ENCODE measurements around the gene ABCG4. TPM values are rescaled to one million over a fixed set of nuclear protein-coding genes. Genes with fewer than 3 reads are reported as not detected.
"Not testable (repeated sequence)": the region's sequence is repeated elsewhere in the genome, so short reads cannot be mapped to it uniquely, and the experiment has no call there.

The ABCG4 gene
- total RNA-seq, 1 experiment from 2014 or later: 1.7 TPM

GRCh38 chr11:119144825-119145486 is 3.9 kb upstream of the ABCG4 start:
- in situ Hi-C loops (cut with HindIII; ENCODE audit: low sequenced_read_pairs): no loop called here

GRCh38 chr11:119145551-119145950 is 3.3 kb upstream of the ABCG4 start:
- in situ Hi-C loops (cut with HindIII; ENCODE audit: low sequenced_read_pairs): no loop called here
- DNase-seq (ENCODE audit: low spot score): no peak

More at GRCh38 chr11:119144825-119145486, 3.9 kb upstream of the ABCG4 start:
- peak; percentile 72 for DNase-seq (ENCODE audit: low spot score)

GRCh38 chr11:119147604-119148333 is 1.1 kb upstream of the ABCG4 start:
- in situ Hi-C loops (cut with HindIII; ENCODE audit: low sequenced_read_pairs): no loop called here
- DNase-seq (ENCODE audit: low spot score): peak; percentile 94

- no peak for DNase-seq (ENCODE audit: low spot score)
Measured at GRCh38 chr11:119148720-119149017, 183 bp upstream of the ABCG4 start.

GRCh38 chr11:119149786-119150275 is 979 bp downstream of the ABCG4 start:
- peak; percentile 23 for DNase-seq (ENCODE audit: low spot score)
- in situ Hi-C loops (cut with HindIII; ENCODE audit: low sequenced_read_pairs): no loop called here

More at GRCh38 chr11:119148720-119149017, 183 bp upstream of the ABCG4 start:
- in situ Hi-C loops (cut with HindIII; ENCODE audit: low sequenced_read_pairs): no loop called here

- DNase-seq (ENCODE audit: low spot score): no peak
- in situ Hi-C loops (cut with HindIII; ENCODE audit: low sequenced_read_pairs): no loop called here
Measured at GRCh38 chr11:119152043-119152442, 3.2 kb downstream of the ABCG4 start.

GRCh38 chr11:119152604-119153003 is 3.8 kb downstream of the ABCG4 start:
- no peak for DNase-seq (ENCODE audit: low spot score)
- in situ Hi-C loops (cut with HindIII; ENCODE audit: low sequenced_read_pairs): no loop called here

GRCh38 chr11:119153049-119153818 is 4.4 kb downstream of the ABCG4 start:
- in situ Hi-C loops (cut with HindIII; ENCODE audit: low sequenced_read_pairs): no loop called here
- no peak for DNase-seq (ENCODE audit: low spot score)

- in situ Hi-C loops (cut with HindIII; ENCODE audit: low sequenced_read_pairs): no loop called here
- no peak for DNase-seq (ENCODE audit: low spot score)
Measured at GRCh38 chr11:119154178-119154577, 5.3 kb downstream of the ABCG4 start.

GRCh38 chr11:119155733-119156492 is 7.1 kb downstream of the ABCG4 start:
- in situ Hi-C loops (cut with HindIII; ENCODE audit: low sequenced_read_pairs): no loop called here
- no peak for DNase-seq (ENCODE audit: low spot score)

GRCh38 chr11:119156496-119156895 is 7.6 kb downstream of the ABCG4 start:
- in situ Hi-C loops (cut with HindIII; ENCODE audit: low sequenced_read_pairs): no loop called here
- DNase-seq (ENCODE audit: low spot score): no peak

- DNase-seq (ENCODE audit: low spot score): no peak
- in situ Hi-C loops (cut with HindIII; ENCODE audit: low sequenced_read_pairs): no loop called here
Measured at GRCh38 chr11:119157063-119157462, 8.2 kb downstream of the ABCG4 start.

- no peak for DNase-seq (ENCODE audit: low spot score)
- in situ Hi-C loops (cut with HindIII; ENCODE audit: low sequenced_read_pairs): no loop called here
Measured at GRCh38 chr11:119158467-119158866, 9.6 kb downstream of the ABCG4 start.

GRCh38 chr11:119160151-119160550 is 11.3 kb downstream of the ABCG4 start:
- DNase-seq (ENCODE audit: low spot score): no peak
- in situ Hi-C loops (cut with HindIII; ENCODE audit: low sequenced_read_pairs): no loop called here

GRCh38 chr11:119161871-119162270 is 13.0 kb downstream of the ABCG4 start:
- no peak for DNase-seq (ENCODE audit: low spot score)
- in situ Hi-C loops (cut with HindIII; ENCODE audit: low sequenced_read_pairs): no loop called here

- in situ Hi-C loops (cut with HindIII; ENCODE audit: low sequenced_read_pairs): no loop called here
- DNase-seq (ENCODE audit: low spot score): peak; percentile 73
Measured at GRCh38 chr11:119166368-119167076, 17.7 kb downstream of the ABCG4 start.

GRCh38 chr11:119167077-119167458 is 18.2 kb downstream of the ABCG4 start:
- DNase-seq (ENCODE audit: low spot score); in situ Hi-C loops (cut with HindIII; ENCODE audit: low sequenced_read_pairs): not testable (repeated sequence)

- in situ Hi-C loops (cut with HindIII; ENCODE audit: low sequenced_read_pairs): no loop called here
- DNase-seq (ENCODE audit: low spot score): no peak
Measured at GRCh38 chr11:119167933-119168332, 19.1 kb downstream of the ABCG4 start.
